Activated CD4-positive, alpha-beta T cell treated with anti-CD3 and anti-CD28 coated beads, Interleukin-2, amount 10 ng/mL, durations not matched to agents 7 days and 5 days (primary cell): ENCODE data around the gene ARHGAP32. TPM values are rescaled to one million over a fixed set of nuclear protein-coding genes. Genes with fewer than 3 reads are reported as not detected.

Source experiments
- CTCF ChIA-PET: fragments of 350-600 bp; sonication (Branson Sonifier 250); formaldehyde crosslinking; loops from one replicate; lab custom pipeline; 2021; ENCODE audit warnings: antibody characterized with exemption; lab: Charles Lee
- POLR2A ChIA-PET: fragments of 350-600 bp; sonication (Branson Sonifier 250); formaldehyde crosslinking; loops from one replicate; lab custom pipeline; 2021; ENCODE audit warnings: antibody characterized with exemption; lab: Charles Lee
- DNase-seq: peaks from one replicate; pipeline ENCODE4 v3.0.0-alpha.2; 2020
- H3K27ac Mint-ChIP-seq: one replicate; pipeline ENCODE4 v1.8.0; 2021; ENCODE audit warnings: mild to moderate bottlenecking, moderate library complexity, mixed read lengths
- H3K27me3 Mint-ChIP-seq: one replicate; pipeline ENCODE4 v1.8.0; 2021; ENCODE audit warnings: mixed read lengths
- H3K36me3 Mint-ChIP-seq: one replicate; pipeline ENCODE4 v1.8.0; 2021; ENCODE audit warnings: low read depth, mixed read lengths
- H3K4me1 Mint-ChIP-seq: one replicate; pipeline ENCODE4 v1.8.0; 2021; ENCODE audit warnings: mixed read lengths
- H3K4me3 Mint-ChIP-seq: one replicate; pipeline ENCODE4 v1.8.0; 2021; ENCODE audit warnings: mild to moderate bottlenecking, moderate library complexity, mixed read lengths
- H3K9me3 Mint-ChIP-seq: one replicate; pipeline ENCODE4 v1.8.0; 2021; ENCODE audit warnings: mixed read lengths
- total RNA-seq, 2 experiments: library from RNA; stranded (reverse); gene quantifications; one replicate each; pipeline ENCODE4 v1.2.3, GENCODE V29; 2021

The ARHGAP32 gene
- total RNA-seq, 2 experiments from 2014 or later = 4.8 to 5.1 TPM

DNA sequence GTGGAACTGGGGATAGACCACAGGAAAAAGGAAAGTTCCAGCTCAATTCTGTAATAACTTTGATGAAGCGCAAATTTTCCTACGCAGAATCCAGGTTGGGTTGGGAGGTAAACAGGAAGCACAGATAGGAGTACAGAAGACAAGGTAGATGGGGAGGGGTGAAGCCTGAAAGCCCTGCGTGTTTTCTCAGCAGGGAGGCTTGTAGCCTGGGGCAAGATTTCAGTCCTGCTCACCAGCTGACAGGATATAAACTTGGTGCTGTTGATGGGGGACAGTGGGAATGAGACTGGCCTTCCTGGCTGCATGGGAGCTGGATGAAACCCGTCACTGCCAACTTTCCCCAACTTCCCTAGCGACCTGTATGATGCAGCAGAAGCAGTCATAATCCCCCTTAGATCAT lies 114.9 kb downstream of the ARHGAP32 start:
- Mint-ChIP-seq H3K9me3 (peaks cover 8% of the 10 kb centered on the region), H3K27ac (no peak overlapping the region), H3K27me3 (no peaks in the 10 kb centered on the region), H3K36me3 (no peaks in the 10 kb centered on the region), H3K4me3 (no peak overlapping the region), H3K4me1 (no peaks in the 10 kb centered on the region)
- CTCF ChIA-PET = no interaction called here
- POLR2A ChIA-PET = no interaction called here
- no peak for DNase-seq

DNA sequence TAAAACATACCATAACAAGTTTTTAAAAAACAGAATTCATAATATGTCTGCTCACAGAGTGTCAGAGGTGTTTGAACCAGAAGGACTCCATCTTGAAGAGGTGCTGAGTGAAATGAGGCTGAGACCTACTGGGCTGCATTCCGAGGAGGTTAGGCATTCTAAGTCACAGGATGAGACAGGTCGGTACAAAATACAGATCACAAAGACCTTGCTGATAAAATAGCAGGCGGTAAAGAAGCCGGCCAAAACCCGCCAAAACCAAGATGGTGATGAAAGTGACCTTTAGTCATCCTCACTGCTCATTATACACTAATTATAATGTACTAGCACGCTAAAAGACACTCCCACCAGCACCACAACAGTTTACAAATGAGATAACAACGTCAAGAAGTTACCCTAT lies 116.4 kb downstream of the ARHGAP32 start:
- ChIA-PET CTCF (no interaction called here), POLR2A (no interaction called here)

DNA sequence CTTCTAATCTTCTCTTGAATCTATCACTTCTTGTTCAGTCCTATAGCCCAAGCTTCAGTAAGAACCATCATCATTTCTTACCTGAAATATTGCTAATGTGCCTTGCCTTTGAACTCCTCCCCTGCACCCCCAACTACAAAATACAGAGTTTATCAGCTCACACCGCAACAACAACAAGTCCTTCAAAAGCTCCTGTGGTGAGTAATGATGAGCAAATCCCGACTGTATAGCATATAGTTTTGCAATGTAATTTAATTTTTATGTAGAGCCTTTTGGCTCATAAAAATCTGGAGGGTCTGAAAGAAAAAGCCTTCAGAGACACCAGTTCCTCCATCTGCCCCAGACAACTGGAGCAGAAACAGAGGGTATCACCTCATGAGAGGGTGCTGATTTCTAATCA lies 124.7 kb downstream of the ARHGAP32 start:
- Mint-ChIP-seq H3K27ac (no peak overlapping the region), H3K27me3 (no peaks in the 10 kb centered on the region), H3K36me3 (no peaks in the 10 kb centered on the region), H3K4me1 (no peaks in the 10 kb centered on the region), H3K9me3 (no peaks in the 10 kb centered on the region), H3K4me3 (no peak overlapping the region)
- no peak for DNase-seq
- ChIA-PET POLR2A (no interaction called here), CTCF (no interaction called here)

More for the DNA sequence above, 116.4 kb downstream of the ARHGAP32 start:
- Mint-ChIP-seq H3K36me3 (no peaks in the 10 kb centered on the region), H3K27me3 (no peaks in the 10 kb centered on the region), H3K27ac (no peak overlapping the region), H3K4me1 (no peaks in the 10 kb centered on the region), H3K9me3 (peaks cover 8% of the 10 kb centered on the region), H3K4me3 (no peak overlapping the region)
- no peak for DNase-seq

DNA sequence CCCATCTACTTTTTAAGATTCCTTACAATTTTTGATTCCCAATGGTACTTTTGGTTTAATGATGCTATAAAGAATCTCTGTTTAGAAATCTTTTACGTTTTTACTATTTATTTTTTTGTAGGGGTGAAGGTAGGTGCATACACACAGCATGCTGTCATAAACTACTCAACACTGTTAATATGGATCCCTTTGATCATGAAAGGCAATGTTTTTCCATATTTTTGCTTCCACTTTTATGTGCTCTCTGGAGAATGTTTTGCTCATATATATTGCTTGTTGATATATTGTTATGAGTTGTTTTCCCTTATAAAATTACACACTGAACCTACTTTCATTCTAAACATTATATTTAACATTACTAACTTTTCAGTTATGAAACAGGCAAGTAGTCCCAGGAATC lies 125.9 kb downstream of the ARHGAP32 start:
- no peak for DNase-seq
- Mint-ChIP-seq H3K27ac (no peak overlapping the region), H3K27me3 (no peaks in the 10 kb centered on the region), H3K36me3 (no peaks in the 10 kb centered on the region), H3K4me1 (no peaks in the 10 kb centered on the region), H3K9me3 (no peaks in the 10 kb centered on the region), H3K4me3 (no peak overlapping the region)
- POLR2A ChIA-PET = no interaction called here
- CTCF ChIA-PET = no interaction called here

DNA sequence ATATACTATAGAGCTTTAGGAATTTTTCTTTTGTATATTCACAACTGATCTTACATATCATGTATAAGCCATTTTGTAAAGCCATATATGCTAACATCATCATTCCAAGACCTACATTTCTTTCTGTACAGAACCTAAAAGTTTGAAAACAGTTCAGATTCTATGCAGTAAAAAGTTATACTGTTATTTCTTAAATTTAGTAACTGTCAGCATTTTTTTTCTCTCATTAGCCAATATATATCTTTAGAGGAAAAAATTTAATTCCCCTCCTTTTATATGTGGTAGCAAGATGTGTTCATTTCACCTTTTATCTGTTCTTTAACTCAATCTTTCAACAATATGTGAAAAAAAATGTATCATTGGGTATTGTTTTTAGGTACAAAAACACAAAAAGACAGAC lies 129.0 kb downstream of the ARHGAP32 start:
- POLR2A ChIA-PET = no interaction called here
- Mint-ChIP-seq H3K9me3 (no peaks in the 10 kb centered on the region), H3K36me3 (no peaks in the 10 kb centered on the region), H3K4me3 (no peak overlapping the region), H3K27ac (no peak overlapping the region), H3K27me3 (no peaks in the 10 kb centered on the region), H3K4me1 (no peaks in the 10 kb centered on the region)
- no peak for DNase-seq
- CTCF ChIA-PET = no interaction called here

DNA sequence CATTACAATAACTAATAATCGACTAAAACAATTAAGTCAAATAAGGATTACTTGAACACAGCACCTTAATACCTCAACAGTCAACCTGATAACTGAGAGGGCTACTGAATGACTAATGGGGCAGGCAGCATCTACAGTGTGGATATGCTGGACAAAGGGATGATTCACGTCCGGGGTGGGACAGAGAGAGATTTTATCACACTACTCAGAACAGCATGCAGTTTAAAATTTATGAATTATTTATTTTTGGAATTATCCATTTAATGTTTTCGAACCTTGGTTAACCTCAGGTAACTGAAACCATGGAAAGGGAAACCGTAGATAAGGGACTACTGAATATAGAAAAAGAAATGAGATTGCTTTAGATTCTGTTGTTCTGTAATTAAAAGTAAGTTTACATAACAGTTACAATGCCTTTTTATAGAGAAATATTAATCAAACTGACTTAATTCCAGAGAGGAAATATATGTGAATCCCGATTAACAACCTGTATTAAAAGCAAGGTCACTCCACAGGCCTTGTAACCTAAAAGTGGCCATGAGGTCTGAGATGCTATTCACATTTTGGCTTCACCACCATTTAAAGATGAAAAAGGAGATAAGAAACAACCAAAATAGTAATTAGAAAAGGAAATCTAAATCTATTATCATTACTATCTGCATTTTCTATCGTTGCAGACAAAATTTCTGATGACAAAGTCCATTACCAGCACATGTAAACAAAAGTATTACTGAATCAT lies 130.5 kb downstream of the ARHGAP32 start:
- no peak for DNase-seq
- no peaks in the 10 kb centered on the region for H3K4me1 Mint-ChIP-seq
- no peaks in the 10 kb centered on the region for H3K27me3 Mint-ChIP-seq
- CTCF ChIA-PET = no interaction called here
- no peak overlapping the region for H3K27ac Mint-ChIP-seq
- H3K9me3 Mint-ChIP-seq = no peaks in the 10 kb centered on the region
- POLR2A ChIA-PET = no interaction called here
- H3K4me3 Mint-ChIP-seq = no peak overlapping the region
- H3K36me3 Mint-ChIP-seq = no peaks in the 10 kb centered on the region

DNA sequence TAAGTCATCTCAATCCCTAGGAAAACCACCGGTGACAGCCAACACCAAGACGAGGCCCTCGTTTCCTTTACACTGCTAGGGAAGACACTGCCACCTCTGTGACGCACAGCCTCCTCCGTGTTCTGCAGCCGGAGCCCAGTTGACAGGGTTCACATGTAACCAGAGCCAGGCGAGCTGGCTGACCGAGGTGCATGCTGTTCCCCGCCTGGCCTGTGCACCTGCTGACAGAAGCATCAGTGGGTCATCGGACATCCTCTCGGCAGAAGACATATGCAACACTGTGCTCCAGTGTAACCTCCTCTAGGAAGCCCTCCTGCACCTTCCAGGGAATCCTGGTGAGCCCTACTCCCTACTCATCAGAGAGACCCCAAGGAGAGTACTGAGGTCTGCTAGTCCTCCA lies 135.2 kb downstream of the ARHGAP32 start:
- no peak for DNase-seq
- Mint-ChIP-seq H3K9me3 (no peaks in the 10 kb centered on the region), H3K4me1 (no peaks in the 10 kb centered on the region), H3K27ac (no peak overlapping the region), H3K4me3 (no peak overlapping the region), H3K27me3 (no peaks in the 10 kb centered on the region), H3K36me3 (no peaks in the 10 kb centered on the region)
- ChIA-PET CTCF (no interaction called here), POLR2A (no interaction called here)

DNA sequence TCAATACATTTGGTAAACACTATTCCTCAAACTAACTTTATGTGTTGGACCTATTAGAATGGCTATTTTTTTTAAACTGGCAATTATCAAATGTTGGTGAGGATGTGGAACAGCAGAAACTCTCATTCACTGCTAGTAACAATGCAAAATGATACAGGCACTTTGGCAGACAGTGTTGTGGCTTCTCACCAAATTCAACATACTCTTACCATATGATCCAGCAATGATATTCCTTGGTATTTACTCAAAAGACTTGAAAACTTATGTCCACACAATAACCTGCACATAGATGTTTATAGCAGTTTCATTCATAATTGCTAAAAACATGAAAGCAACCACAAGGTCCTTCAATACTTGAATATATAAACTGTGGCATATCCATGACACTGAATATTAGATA lies 136.9 kb downstream of the ARHGAP32 start:
- ChIA-PET POLR2A (no interaction called here), CTCF (no interaction called here)
- Mint-ChIP-seq H3K9me3 (no peaks in the 10 kb centered on the region), H3K4me1 (no peaks in the 10 kb centered on the region), H3K27ac (no peak overlapping the region), H3K4me3 (no peak overlapping the region), H3K27me3 (no peaks in the 10 kb centered on the region), H3K36me3 (no peaks in the 10 kb centered on the region)
- no peak for DNase-seq

DNA sequence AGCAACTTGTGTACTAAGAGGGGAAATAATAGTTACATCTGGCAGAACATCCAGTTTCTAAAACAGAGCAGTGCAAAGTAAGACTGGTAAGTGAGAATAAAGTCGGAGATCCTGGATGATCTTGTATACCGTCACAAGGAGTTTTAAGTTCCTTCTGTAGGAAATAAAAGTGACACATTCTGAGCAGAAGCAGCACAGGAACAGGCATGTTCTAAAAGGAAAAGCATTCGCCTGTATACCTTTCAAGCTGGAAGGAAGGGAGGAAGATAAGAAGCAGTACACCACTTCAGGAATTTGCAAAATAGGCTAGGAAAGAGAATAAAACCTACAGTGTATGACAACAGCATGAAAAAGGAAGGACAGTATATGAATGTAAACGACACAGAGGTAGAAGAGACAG lies 143.2 kb downstream of the ARHGAP32 start:
- H3K4me3 Mint-ChIP-seq = no peak overlapping the region
- ChIA-PET CTCF (no interaction called here), POLR2A (no interaction called here)
- H3K36me3 Mint-ChIP-seq = no peaks in the 10 kb centered on the region
- no peaks in the 10 kb centered on the region for H3K27me3 Mint-ChIP-seq
- H3K27ac Mint-ChIP-seq = no peak overlapping the region
- no peak for DNase-seq
- H3K9me3 Mint-ChIP-seq = no peaks in the 10 kb centered on the region
- H3K4me1 Mint-ChIP-seq = no peaks in the 10 kb centered on the region

DNA sequence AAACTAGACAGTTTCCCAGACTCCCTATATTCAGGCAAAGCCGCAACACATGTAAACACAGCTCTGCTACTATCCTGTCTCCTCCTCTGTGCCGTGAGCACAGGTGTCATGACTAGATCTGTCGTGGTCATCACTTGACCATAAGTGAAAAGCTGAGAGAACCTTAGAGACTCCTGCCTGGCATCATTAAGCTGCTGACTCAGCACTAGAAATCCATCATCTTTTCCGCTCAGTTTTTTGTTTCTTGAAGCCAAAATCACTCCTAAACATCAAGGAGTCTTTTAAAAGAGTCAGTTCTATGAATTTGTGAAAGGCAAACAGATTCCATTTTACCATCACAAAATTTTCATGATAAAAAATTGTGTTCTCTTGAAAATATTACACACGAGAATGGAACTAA lies 147.0 kb downstream of the ARHGAP32 start:
- no peaks in the 10 kb centered on the region for H3K27me3 Mint-ChIP-seq
- CTCF ChIA-PET = interaction anchor here (0.6 kb wide), 1 partner anchor 16 kb away, joined by 3 read pairs; no protein-coding TSS in a partner anchor
- H3K4me1 Mint-ChIP-seq = no peaks in the 10 kb centered on the region
- no peaks in the 10 kb centered on the region for H3K9me3 Mint-ChIP-seq
- no peak for DNase-seq
- H3K4me3 Mint-ChIP-seq = no peak overlapping the region
- no peak overlapping the region for H3K27ac Mint-ChIP-seq
- no peaks in the 10 kb centered on the region for H3K36me3 Mint-ChIP-seq
- POLR2A ChIA-PET = no interaction called here

DNA sequence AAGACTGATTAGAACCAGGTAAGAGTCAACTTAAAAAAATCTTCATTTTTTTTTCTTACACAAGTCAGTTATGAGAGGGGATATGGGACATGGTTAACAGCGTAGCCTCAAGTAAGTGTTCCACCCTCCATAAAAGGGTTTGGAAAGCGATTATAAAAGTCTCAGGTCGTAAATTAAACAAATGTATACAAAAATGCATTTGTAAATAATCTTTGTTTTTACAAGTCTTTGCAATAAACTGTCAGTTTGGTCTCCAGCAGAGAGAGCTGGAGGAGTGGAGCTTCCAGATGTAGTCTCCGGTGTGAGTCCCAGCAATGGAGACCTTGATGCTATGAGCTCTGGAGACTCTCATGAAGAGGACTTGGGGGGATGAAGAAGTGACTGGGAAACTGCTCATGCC lies 149.6 kb downstream of the ARHGAP32 start:
- ChIA-PET CTCF (no interaction called here), POLR2A (no interaction called here)
- H3K36me3 Mint-ChIP-seq = no peaks in the 10 kb centered on the region
- H3K4me1 Mint-ChIP-seq = no peaks in the 10 kb centered on the region
- no peak overlapping the region for H3K27ac Mint-ChIP-seq
- H3K4me3 Mint-ChIP-seq = no peak overlapping the region
- no peak for DNase-seq
- no peaks in the 10 kb centered on the region for H3K9me3 Mint-ChIP-seq
- H3K27me3 Mint-ChIP-seq = no peaks in the 10 kb centered on the region

DNA sequence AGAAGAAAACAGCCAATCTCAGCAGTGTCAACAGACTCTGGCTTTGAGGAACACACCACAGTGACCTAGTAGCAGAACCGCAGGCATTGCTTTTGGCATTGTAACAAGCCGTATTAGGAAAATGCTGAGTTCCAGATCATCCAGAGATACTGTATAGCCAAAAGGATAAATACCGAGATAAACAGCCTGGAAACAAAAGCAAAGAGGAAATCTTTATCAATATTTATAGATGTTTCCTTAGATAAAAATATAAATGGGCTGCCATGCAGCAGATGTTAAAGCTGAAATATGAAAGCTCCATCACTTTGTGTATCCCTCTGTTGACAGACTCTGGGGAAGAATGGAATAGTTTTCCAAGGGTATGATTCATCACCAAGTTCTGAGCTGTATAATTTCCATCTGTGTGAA lies 150.5 kb downstream of the ARHGAP32 start:
- CTCF ChIA-PET = no interaction called here
- POLR2A ChIA-PET = no interaction called here
- Mint-ChIP-seq H3K27me3 (no peaks in the 10 kb centered on the region), H3K4me3 (no peak overlapping the region), H3K9me3 (no peaks in the 10 kb centered on the region), H3K4me1 (no peaks in the 10 kb centered on the region), H3K27ac (no peak overlapping the region), H3K36me3 (no peaks in the 10 kb centered on the region)
- no peak for DNase-seq

DNA sequence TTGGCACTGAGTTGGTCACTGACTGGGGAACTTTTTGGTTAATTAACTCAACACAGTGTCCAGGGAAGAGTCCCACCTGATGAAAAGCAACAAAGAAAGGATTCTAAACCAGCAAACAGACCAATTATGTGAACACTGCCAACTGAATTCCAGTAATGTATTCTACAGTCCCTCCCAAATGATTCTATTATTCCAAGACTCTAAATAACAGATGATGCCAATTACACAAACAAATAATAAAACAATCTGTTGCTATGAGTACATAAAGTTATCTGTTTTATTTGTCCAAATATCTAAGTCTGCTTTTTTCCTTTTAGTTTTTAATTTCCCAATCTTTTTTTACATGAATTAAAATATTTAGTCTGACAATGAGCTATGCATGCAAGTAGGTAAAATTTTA lies 151.2 kb downstream of the ARHGAP32 start:
- no peak for DNase-seq
- Mint-ChIP-seq H3K4me3 (no peak overlapping the region), H3K36me3 (no peaks in the 10 kb centered on the region), H3K27me3 (no peaks in the 10 kb centered on the region), H3K4me1 (no peaks in the 10 kb centered on the region), H3K27ac (no peak overlapping the region), H3K9me3 (no peaks in the 10 kb centered on the region)
- CTCF ChIA-PET = no interaction called here
- POLR2A ChIA-PET = no interaction called here

DNA sequence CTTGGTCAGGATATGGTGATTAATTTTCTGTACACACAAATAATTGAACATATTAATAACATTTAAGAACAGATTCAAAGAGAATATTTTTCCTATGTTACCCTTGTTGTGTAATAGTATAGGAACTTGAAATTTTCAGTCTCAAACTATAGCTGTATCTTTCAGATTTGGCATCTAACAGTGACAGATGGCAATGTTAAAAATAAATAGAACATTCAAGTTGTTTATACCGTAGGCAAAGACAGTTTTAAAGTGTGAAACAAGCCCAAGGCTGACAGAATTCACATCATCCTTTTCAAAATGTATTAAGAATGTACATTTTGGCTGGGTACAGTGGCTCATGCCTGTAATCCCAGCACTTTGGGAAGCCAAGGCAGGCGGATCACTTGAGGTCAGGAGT lies 156.9 kb downstream of the ARHGAP32 start:
- no peak overlapping the region for H3K27ac Mint-ChIP-seq
- no peak overlapping the region for H3K4me3 Mint-ChIP-seq
- H3K4me1 Mint-ChIP-seq = no peaks in the 10 kb centered on the region
- H3K36me3 Mint-ChIP-seq = no peaks in the 10 kb centered on the region
- ChIA-PET CTCF (interaction anchor here (1.1 kb wide), 1 partner anchor 11 kb away, joined by 5 read pairs; no protein-coding TSS in a partner anchor), POLR2A (no interaction called here)
- H3K27me3 Mint-ChIP-seq = no peaks in the 10 kb centered on the region
- no peaks in the 10 kb centered on the region for H3K9me3 Mint-ChIP-seq
- DNase-seq = no peak
